Mesenchymal stem cell (in vitro differentiated cells and primary cell): ENCODE measurements around the gene FEN1.

Experiments
- DNase-seq: peaks from one replicate; pipeline ENCODE4 v3.0.0-alpha.2; 2013
- H2AFZ ChIP-seq: one replicate; pipeline ENCODE4 v1.6.1; 2013; ENCODE audit warnings: low read depth, mild to moderate bottlenecking, control low read depth, inconsistent platforms, low read length, moderate library complexity
- H2AK5ac ChIP-seq: 2 replicates; pipeline ENCODE4 v1.6.1; 2013; ENCODE audit warnings: low read length, moderate library complexity, mild to moderate bottlenecking, inconsistent platforms; ENCODE audit not compliant: severe bottlenecking
- H2BK120ac ChIP-seq: one replicate; pipeline ENCODE4 v1.6.1; 2013; ENCODE audit warnings: low read depth, mild to moderate bottlenecking, inconsistent platforms, low read length, moderate library complexity
- H2BK12ac ChIP-seq, 2 experiments: one replicate each; pipeline ENCODE4 v1.6.1; 2013; ENCODE audit warnings: inconsistent platforms in 2 of 2, low read length in 2 of 2, mild to moderate bottlenecking in 2 of 2, moderate library complexity in 2 of 2, control low read depth in 1 of 2
- H2BK15ac ChIP-seq: one replicate; pipeline ENCODE4 v1.6.1; 2013; ENCODE audit warnings: mild to moderate bottlenecking, low read depth, inconsistent platforms; ENCODE audit not compliant: poor library complexity, severe bottlenecking
- H2BK5ac ChIP-seq: 2 replicates; pipeline ENCODE4 v1.6.1; 2013; ENCODE audit warnings: low read depth, mild to moderate bottlenecking, low read length, control low read depth, inconsistent platforms; ENCODE audit not compliant: poor library complexity, severe bottlenecking
- H3K14ac ChIP-seq, 2 experiments: one replicate each; pipeline ENCODE4 v1.6.1; 2013; ENCODE audit warnings: inconsistent platforms in 2 of 2, low read length in 2 of 2, control low read depth in 1 of 2, mild to moderate bottlenecking in 1 of 2, moderate library complexity in 1 of 2
- H3K18ac ChIP-seq, 2 experiments: one replicate each; pipeline ENCODE4 v1.6.1; 2013; ENCODE audit warnings: inconsistent platforms in 2 of 2, low read length in 2 of 2, control low read depth in 1 of 2, low read depth in 1 of 2, mild to moderate bottlenecking in 1 of 2
- H3K23ac ChIP-seq, 2 experiments: one replicate each; pipeline ENCODE4 v1.6.1; 2013; ENCODE audit warnings: inconsistent platforms in 2 of 2, low read length in 2 of 2, mild to moderate bottlenecking in 2 of 2, moderate library complexity in 2 of 2, control low read depth in 1 of 2
- H3K27ac ChIP-seq: 2 replicates; pipeline ENCODE4 v1.5.1; 2013; ENCODE audit warnings: mild to moderate bottlenecking, moderate library complexity, low read length, control low read depth, inconsistent platforms; ENCODE audit not compliant: poor library complexity, severe bottlenecking
- H3K27me3 ChIP-seq, 2 experiments: 2 replicates each; pipeline versions ENCODE4 v1.6.1 to v1.7.0; 2013; ENCODE audit warnings: low read length in 2 of 2, mild to moderate bottlenecking in 2 of 2, moderate library complexity in 2 of 2, control low read depth in 1 of 2, inconsistent platforms in 1 of 2; ENCODE audit not compliant: control insufficient read depth in 1 of 2, insufficient read depth in 1 of 2
- H3K36me3 ChIP-seq, 2 experiments: 2 replicates each; pipeline versions ENCODE4 v1.6.1 to v1.7.0; 2013; ENCODE audit warnings: low read length in 2 of 2, control low read depth in 1 of 2, inconsistent platforms in 1 of 2, low read depth in 1 of 2, mild to moderate bottlenecking in 1 of 2; ENCODE audit not compliant: insufficient read depth in 2 of 2, control insufficient read depth in 1 of 2
- H3K4ac ChIP-seq, 2 experiments: one replicate each; pipeline ENCODE4 v1.6.1; 2013; ENCODE audit warnings: inconsistent platforms in 2 of 2, low read length in 2 of 2, mild to moderate bottlenecking in 2 of 2, moderate library complexity in 2 of 2, control low read depth in 1 of 2, low read depth in 1 of 2
- H3K4me1 ChIP-seq: 2 replicates; pipeline ENCODE4 v1.6.1; 2013; ENCODE audit warnings: low read depth, low read length, control low read depth; ENCODE audit not compliant: control insufficient read depth, insufficient read depth
- H3K4me2 ChIP-seq: 2 replicates; pipeline ENCODE4 v1.6.1; 2013; ENCODE audit warnings: low read length, mild to moderate bottlenecking, inconsistent platforms; ENCODE audit not compliant: poor library complexity, severe bottlenecking
- H3K4me3 ChIP-seq, 2 experiments: 2 replicates each; pipeline versions ENCODE4 v1.5.1 to v1.7.0; 2013; ENCODE audit warnings: low read length in 2 of 2, mild to moderate bottlenecking in 2 of 2, control low read depth in 1 of 2, low read depth in 1 of 2; ENCODE audit not compliant: insufficient read depth in 1 of 2
- H3K79me1 ChIP-seq: replicated peaks from 2 replicates; pipeline ENCODE4 v1.6.1; 2013; ENCODE audit warnings: mild to moderate bottlenecking, control low read depth, low read length, inconsistent platforms; ENCODE audit not compliant: poor library complexity, severe bottlenecking
- H3K9ac ChIP-seq: 2 replicates; pipeline ENCODE4 v1.7.0; 2013; ENCODE audit warnings: mild to moderate bottlenecking, low read length, moderate library complexity
- H3K9me3 ChIP-seq: 2 replicates; pipeline ENCODE4 v1.7.0; 2013; ENCODE audit warnings: mild to moderate bottlenecking, low read length; ENCODE audit not compliant: control insufficient read depth
- H4K8ac ChIP-seq: one replicate; pipeline ENCODE4 v1.6.1; 2013; ENCODE audit warnings: inconsistent platforms, mild to moderate bottlenecking, low read length, moderate library complexity
- H4K91ac ChIP-seq: one replicate; pipeline ENCODE4 v1.6.1; 2013; ENCODE audit warnings: mild to moderate bottlenecking, low read length, inconsistent platforms
- WGBS: methylation state at CpG from one replicate; pipeline ENCODE4 v1.1.7; 2013; ENCODE audit warnings: mixed read lengths; 5-methylcytosine and 5-hydroxymethylcytosine counted together

Gene FEN1

GRCh38 chr11:61754534-61755482, 37.9 kb upstream of the FEN1 start:
- 66% methylated on average over 31 of the region's 31 CpGs for WGBS
- Histone ChIP-seq H2AFZ (no peak overlapping the region), H3K4me3 (no peak overlapping the region), H2BK15ac (peak overlapping the region; percentile 63), H3K4ac (peak overlapping the region; percentile 24 to 29), H2BK12ac (peak overlapping the region; percentile 59 to 64), H3K79me1 (peaks cover 30% of the 10 kb centered on the region), H3K23ac (no peak overlapping the region), H3K14ac (peak overlapping the region in 1 of 2 experiments; percentile 13), H3K27me3 (peaks cover 0 to 32% of the 10 kb centered on the region in 2 experiments), H3K36me3 (peaks cover 0 to 9% of the 10 kb centered on the region in 2 experiments), H3K4me1 (peaks cover 61% of the 10 kb centered on the region), H3K9ac (no peak overlapping the region), H2BK5ac (no peak overlapping the region), H3K27ac (no peak overlapping the region), H4K8ac (peak overlapping the region; percentile 41), H3K4me2 (peak overlapping the region; percentile 24), H3K9me3 (no peaks in the 10 kb centered on the region), H2BK120ac (no peak overlapping the region), H3K18ac (peak overlapping the region; percentile 55 to 82), H2AK5ac (peak overlapping the region; percentile 85), H4K91ac (peak overlapping the region; percentile 67)
- DNase-seq: peak; percentile 82

GRCh38 chr11:61756147-61756451, 36.6 kb upstream of the FEN1 start:
- peaks cover 32% of the 10 kb centered on the region for H3K79me1 ChIP-seq
- no peak overlapping the region for H3K4me3 ChIP-seq
- H3K36me3 ChIP-seq: peaks cover 0 to 12% of the 10 kb centered on the region in 2 experiments
- DNase-seq: no peak
- peak overlapping the region; percentile 63 to 76 for H3K18ac ChIP-seq
- peak overlapping the region; percentile 81 for H4K8ac ChIP-seq
- no peak overlapping the region for H3K9ac ChIP-seq
- peak overlapping the region in 1 of 2 experiments; percentile 46 for H3K23ac ChIP-seq
- H3K27ac ChIP-seq: peak overlapping the region; percentile 11
- H2BK120ac ChIP-seq: peak overlapping the region; percentile 29
- H3K4me1 ChIP-seq: peaks cover 64% of the 10 kb centered on the region
- peak overlapping the region; percentile 59 for H4K91ac ChIP-seq
- 69% methylated on average over 4 of the region's 4 CpGs for WGBS
- H2BK15ac ChIP-seq: peak overlapping the region; percentile 63
- no peak overlapping the region for H2BK5ac ChIP-seq
- no peak overlapping the region for H2AFZ ChIP-seq
- H3K4ac ChIP-seq: peak overlapping the region; percentile 28 to 32
- no peak overlapping the region for H3K4me2 ChIP-seq
- H3K9me3 ChIP-seq: no peaks in the 10 kb centered on the region
- H3K14ac ChIP-seq: peak overlapping the region in 1 of 2 experiments; percentile 44
- peaks cover 0 to 40% of the 10 kb centered on the region in 2 experiments for H3K27me3 ChIP-seq
- H2BK12ac ChIP-seq: peak overlapping the region; percentile 44 to 66
- H2AK5ac ChIP-seq: peak overlapping the region; percentile 77

GRCh38 chr11:61756452-61757212, 36.1 kb upstream of the FEN1 start:
- H3K23ac ChIP-seq: no peak overlapping the region
- no peak overlapping the region for H2AFZ ChIP-seq
- peaks cover 32% of the 10 kb centered on the region for H3K79me1 ChIP-seq
- peak overlapping the region; percentile 44 to 66 for H2BK12ac ChIP-seq
- peak overlapping the region; percentile 42 to 53 for H3K4ac ChIP-seq
- peak overlapping the region in 1 of 2 experiments; percentile 44 for H3K14ac ChIP-seq
- 60% methylated on average over 9 of the region's 9 CpGs for WGBS
- peak overlapping the region; percentile 63 to 76 for H3K18ac ChIP-seq
- H2AK5ac ChIP-seq: peak overlapping the region; percentile 96
- peaks cover 68% of the 10 kb centered on the region for H3K4me1 ChIP-seq
- peaks cover 0 to 45% of the 10 kb centered on the region in 2 experiments for H3K27me3 ChIP-seq
- peaks cover 0 to 12% of the 10 kb centered on the region in 2 experiments for H3K36me3 ChIP-seq
- H3K27ac ChIP-seq: peak overlapping the region; percentile 31
- H3K9ac ChIP-seq: no peak overlapping the region
- peak; percentile 56 for DNase-seq
- peak overlapping the region; percentile 63 for H2BK15ac ChIP-seq
- H2BK120ac ChIP-seq: peak overlapping the region; percentile 29
- peak overlapping the region; percentile 6 for H3K4me2 ChIP-seq
- no peak overlapping the region for H3K4me3 ChIP-seq
- H3K9me3 ChIP-seq: no peaks in the 10 kb centered on the region
- H2BK5ac ChIP-seq: no peak overlapping the region
- H4K91ac ChIP-seq: peak overlapping the region; percentile 59
- peak overlapping the region; percentile 81 for H4K8ac ChIP-seq
